GM21528 (cell line): ENCODE data around the gene ACVR2A.

Experiments used
- ATAC-seq: cut with Tn5 transposase; IDR thresholded peaks from one replicate; pipeline ENCODE4 v1.9.1; 2021; ENCODE audit warnings: mild to moderate bottlenecking, moderate library complexity; ENCODE audit not compliant: unreplicated experiment, low FRiP score

Gene ACVR2A

GRCh38 chr2:147854557-147855134, 9.8 kb downstream of the ACVR2A start:
- ATAC-seq = no peak

- ATAC-seq = no peak
Observed at GRCh38 chr2:147855316-147855715, 10.5 kb downstream of the ACVR2A start.

GRCh38 chr2:147855977-147856376, 11.1 kb downstream of the ACVR2A start:
- no peak for ATAC-seq

- no peak for ATAC-seq
Observed at GRCh38 chr2:147860009-147860408, 15.2 kb downstream of the ACVR2A start.

GRCh38 chr2:147862859-147863516, 18.2 kb downstream of the ACVR2A start:
- ATAC-seq = no peak

- no peak for ATAC-seq
Observed at GRCh38 chr2:147863835-147864234, 19.0 kb downstream of the ACVR2A start.

GRCh38 chr2:147865560-147865959, 20.7 kb downstream of the ACVR2A start:
- ATAC-seq = no peak

- ATAC-seq = no peak
Observed at GRCh38 chr2:147867050-147867449, 22.2 kb downstream of the ACVR2A start.

GRCh38 chr2:147869934-147870333, 25.1 kb downstream of the ACVR2A start:
- ATAC-seq = no peak

- ATAC-seq = no peak
Observed at GRCh38 chr2:147872967-147873366, 28.1 kb downstream of the ACVR2A start.

GRCh38 chr2:147873859-147874483, 29.1 kb downstream of the ACVR2A start:
- no peak for ATAC-seq

GRCh38 chr2:147879846-147880245, 35.0 kb downstream of the ACVR2A start:
- no peak for ATAC-seq

- no peak for ATAC-seq
Observed at GRCh38 chr2:147882631-147883030, 37.8 kb downstream of the ACVR2A start.

- no peak for ATAC-seq
Observed at GRCh38 chr2:147884830-147885229, 40.0 kb downstream of the ACVR2A start.

GRCh38 chr2:147886136-147886535, 41.3 kb downstream of the ACVR2A start:
- no peak for ATAC-seq

- ATAC-seq = peak; percentile 71
Observed at GRCh38 chr2:147888680-147889079, 43.9 kb downstream of the ACVR2A start.

GRCh38 chr2:147904051-147904450, 59.2 kb downstream of the ACVR2A start:
- no peak for ATAC-seq

- ATAC-seq = no peak
Observed at GRCh38 chr2:147909178-147909577, 64.3 kb downstream of the ACVR2A start.

- ATAC-seq = no peak
Observed at GRCh38 chr2:147910990-147911473, 66.2 kb downstream of the ACVR2A start.

- ATAC-seq = no peak
Observed at GRCh38 chr2:147913701-147914480, 69.1 kb downstream of the ACVR2A start.

GRCh38 chr2:147916067-147916466, 71.2 kb downstream of the ACVR2A start:
- no peak for ATAC-seq
